Type B pancreatic cell (in vitro differentiated cells): ENCODE measurements around the gene HSPA14. TPM values are rescaled to one million over a fixed set of nuclear protein-coding genes. Genes with fewer than 3 reads are reported as not detected.

ENCODE experiments used
- DNase-seq: peaks from one replicate; pipeline ENCODE4 v3.0.0; 2021; ENCODE audit warnings: mixed read lengths; ENCODE audit not compliant: unreplicated experiment; ENCODE audit errors: extremely low spot score
- H3K27ac Mint-ChIP-seq: 2 replicates; pipeline ENCODE4 v1.8.0; 2021; ENCODE audit warnings: mild to moderate bottlenecking, mixed read lengths
- H3K27me3 Mint-ChIP-seq: 2 replicates; pipeline ENCODE4 v1.8.0; 2021; ENCODE audit warnings: mixed read lengths
- H3K36me3 Mint-ChIP-seq: 2 replicates; pipeline ENCODE4 v1.8.0; 2021; ENCODE audit warnings: mixed read lengths
- H3K4me1 Mint-ChIP-seq: one replicate; pipeline ENCODE4 v1.8.0; 2021; ENCODE audit warnings: mixed read lengths; ENCODE audit not compliant: unreplicated experiment
- H3K4me3 Mint-ChIP-seq: 2 replicates; pipeline ENCODE4 v1.8.0; 2021; ENCODE audit warnings: mild to moderate bottlenecking, mixed read lengths
- H3K9me3 Mint-ChIP-seq: 2 replicates; pipeline ENCODE4 v1.8.0; 2021; ENCODE audit warnings: mixed read lengths
- total RNA-seq: library from RNA; stranded (reverse); gene quantifications from 2 replicates; pipeline ENCODE4 v1.2.1, GENCODE V29; 2021; ENCODE audit warnings: low replicate concordance
- TF ChIP-seq, protein P1 (sequence below): fragments of 200-600 bp; sonication (generic); conservative IDR thresholded peaks from 2 replicates; pipeline ENCODE4 v1.5.0; 2021; ENCODE audit warnings: antibody characterized with exemption, mild to moderate bottlenecking

HSPA14 gene
- total RNA-seq, 1 donor from 2014 or later = 17.3 TPM

DNA sequence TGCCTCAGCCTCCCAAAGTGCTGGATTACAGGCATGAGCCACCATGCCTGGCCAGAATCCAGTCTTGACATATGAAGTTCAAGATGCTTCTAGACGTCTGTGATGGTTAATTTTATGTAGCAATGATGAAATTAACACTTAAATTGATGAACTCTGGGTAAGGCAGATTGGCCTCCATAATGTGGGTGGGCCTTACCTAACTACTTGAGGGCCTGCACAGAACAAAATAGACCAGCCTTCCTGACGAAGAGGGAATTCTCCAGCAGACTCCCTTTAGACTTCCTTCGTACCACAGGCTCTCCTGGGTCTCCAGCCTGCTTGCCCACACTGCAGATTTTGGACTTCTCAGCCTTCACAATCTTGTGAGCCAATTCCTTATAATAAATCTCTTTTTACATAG, 5.0 kb upstream of the HSPA14 start:
- H3K27ac Mint-ChIP-seq = no peak overlapping the region
- TF ChIP-seq, protein P1, sequence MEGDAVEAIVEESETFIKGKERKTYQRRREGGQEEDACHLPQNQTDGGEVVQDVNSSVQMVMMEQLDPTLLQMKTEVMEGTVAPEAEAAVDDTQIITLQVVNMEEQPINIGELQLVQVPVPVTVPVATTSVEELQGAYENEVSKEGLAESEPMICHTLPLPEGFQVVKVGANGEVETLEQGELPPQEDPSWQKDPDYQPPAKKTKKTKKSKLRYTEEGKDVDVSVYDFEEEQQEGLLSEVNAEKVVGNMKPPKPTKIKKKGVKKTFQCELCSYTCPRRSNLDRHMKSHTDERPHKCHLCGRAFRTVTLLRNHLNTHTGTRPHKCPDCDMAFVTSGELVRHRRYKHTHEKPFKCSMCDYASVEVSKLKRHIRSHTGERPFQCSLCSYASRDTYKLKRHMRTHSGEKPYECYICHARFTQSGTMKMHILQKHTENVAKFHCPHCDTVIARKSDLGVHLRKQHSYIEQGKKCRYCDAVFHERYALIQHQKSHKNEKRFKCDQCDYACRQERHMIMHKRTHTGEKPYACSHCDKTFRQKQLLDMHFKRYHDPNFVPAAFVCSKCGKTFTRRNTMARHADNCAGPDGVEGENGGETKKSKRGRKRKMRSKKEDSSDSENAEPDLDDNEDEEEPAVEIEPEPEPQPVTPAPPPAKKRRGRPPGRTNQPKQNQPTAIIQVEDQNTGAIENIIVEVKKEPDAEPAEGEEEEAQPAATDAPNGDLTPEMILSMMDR = no peak
- no peaks in the 10 kb centered on the region for H3K27me3 Mint-ChIP-seq
- peaks cover 17% of the 10 kb centered on the region for H3K4me1 Mint-ChIP-seq
- no peak overlapping the region for H3K4me3 Mint-ChIP-seq
- DNase-seq = no peak
- peaks cover 7% of the 10 kb centered on the region for H3K36me3 Mint-ChIP-seq
- no peaks in the 10 kb centered on the region for H3K9me3 Mint-ChIP-seq

DNA sequence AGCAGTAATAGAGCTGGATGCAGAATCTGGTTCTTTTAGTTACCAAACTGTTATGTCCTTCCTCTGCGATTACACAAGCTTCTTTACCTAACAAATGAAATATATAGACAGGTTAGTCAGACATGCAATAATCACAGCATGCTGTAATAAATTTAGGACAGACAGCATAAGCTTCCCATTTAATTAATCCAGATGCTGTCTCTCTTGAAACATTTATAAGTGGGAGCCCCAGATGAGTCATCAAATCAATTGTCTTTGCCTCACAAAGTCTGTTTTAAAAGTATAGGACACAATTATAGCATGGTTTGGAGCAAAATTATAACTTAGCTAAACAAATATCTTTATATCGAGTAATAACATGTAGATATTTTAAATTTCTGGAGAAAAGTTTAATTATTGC, 1.9 kb upstream of the HSPA14 start:
- DNase-seq = no peak
- TF ChIP-seq, protein P1 = no peak
- Mint-ChIP-seq H3K36me3 (peaks cover 11% of the 10 kb centered on the region), H3K4me3 (peak overlapping the region; percentile 32), H3K27me3 (no peaks in the 10 kb centered on the region), H3K4me1 (peaks cover 22% of the 10 kb centered on the region), H3K9me3 (no peaks in the 10 kb centered on the region), H3K27ac (no peak overlapping the region)

DNA sequence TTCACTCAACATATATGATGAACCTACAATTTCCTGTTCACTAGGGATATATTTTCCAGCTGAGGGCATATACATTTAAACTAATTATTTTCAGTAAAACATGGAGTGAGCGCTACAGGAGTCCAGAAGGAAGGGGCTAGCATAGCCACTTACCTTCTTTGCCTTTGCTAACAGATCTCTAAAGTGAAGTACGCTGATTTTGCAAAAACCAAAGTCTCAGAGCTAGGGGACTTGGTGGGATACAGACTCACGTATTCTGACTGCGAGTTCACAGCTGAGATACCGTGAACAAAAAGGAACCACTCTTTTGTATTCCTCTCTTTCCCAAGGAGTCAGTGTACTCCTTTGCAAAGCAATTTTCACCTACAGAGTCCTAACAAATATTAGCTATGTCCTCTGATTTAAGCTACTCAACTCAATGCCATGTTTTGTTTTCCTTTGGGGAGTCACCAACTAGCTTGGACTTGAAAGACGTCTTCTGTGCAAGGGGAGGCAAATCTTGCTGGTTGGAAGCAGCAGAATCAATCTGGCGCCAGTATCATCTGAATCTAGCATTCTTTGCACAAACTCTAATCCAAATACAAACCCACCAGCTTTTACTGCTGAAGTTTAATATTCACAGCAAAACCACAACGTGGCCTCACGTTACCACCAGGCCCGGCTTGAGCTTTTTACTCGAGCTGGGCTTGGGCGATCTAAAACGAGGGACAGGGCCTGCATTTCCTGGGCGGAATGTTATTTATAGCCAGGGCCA, 926 bp upstream of the HSPA14 start:
- peaks cover 22% of the 10 kb centered on the region for H3K4me1 Mint-ChIP-seq
- H3K27me3 Mint-ChIP-seq = no peaks in the 10 kb centered on the region
- DNase-seq = no peak
- TF ChIP-seq, protein P1 = no peak
- peak overlapping the region; percentile 98 for H3K27ac Mint-ChIP-seq
- H3K4me3 Mint-ChIP-seq = peak overlapping the region; percentile 97
- peaks cover 7% of the 10 kb centered on the region for H3K36me3 Mint-ChIP-seq
- H3K9me3 Mint-ChIP-seq = no peaks in the 10 kb centered on the region

DNA sequence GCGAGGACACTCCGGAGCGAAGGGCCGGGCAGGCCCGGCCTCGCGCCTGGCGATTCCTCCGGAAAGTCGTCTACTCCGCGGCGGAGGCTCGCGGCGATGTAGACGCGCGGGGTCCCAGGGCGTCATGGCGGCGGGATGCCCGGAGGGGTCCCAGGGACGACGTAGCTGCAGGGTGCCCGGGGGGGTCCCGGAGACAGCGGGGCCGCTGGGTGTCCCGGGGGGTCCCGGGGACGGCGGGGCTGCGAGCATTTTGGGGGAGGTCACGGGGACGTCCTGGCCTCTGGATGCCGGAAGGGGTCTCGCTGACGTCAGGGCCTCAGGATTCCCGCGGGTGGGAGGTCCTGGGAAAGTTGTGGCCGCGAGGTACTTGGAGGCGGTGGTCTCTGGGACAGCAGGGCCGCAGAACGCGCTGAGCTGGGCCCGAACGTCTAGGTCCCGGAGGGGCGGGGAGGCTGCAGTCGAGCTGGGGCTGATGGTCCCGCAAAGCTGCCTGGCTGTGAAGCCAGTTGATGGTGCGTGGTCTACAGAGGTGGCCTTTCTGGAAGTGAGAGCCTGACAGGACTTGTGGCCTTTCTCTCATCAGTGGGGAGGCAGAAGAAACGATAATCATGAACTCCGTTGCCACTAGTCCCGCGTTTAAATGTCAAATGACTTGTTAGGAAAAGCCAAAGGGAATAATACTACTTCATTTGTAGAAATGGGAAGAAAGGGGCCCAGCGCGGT, 637 bp downstream of the HSPA14 start:
- H3K9me3 Mint-ChIP-seq = no peaks in the 10 kb centered on the region
- H3K4me3 Mint-ChIP-seq = peak overlapping the region; percentile 97
- peaks cover 4% of the 10 kb centered on the region for H3K36me3 Mint-ChIP-seq
- TF ChIP-seq, protein P1 = no peak
- peaks cover 22% of the 10 kb centered on the region for H3K4me1 Mint-ChIP-seq
- peak overlapping the region; percentile 98 for H3K27ac Mint-ChIP-seq
- H3K27me3 Mint-ChIP-seq = no peaks in the 10 kb centered on the region
- peak; percentile 71 for DNase-seq

DNA sequence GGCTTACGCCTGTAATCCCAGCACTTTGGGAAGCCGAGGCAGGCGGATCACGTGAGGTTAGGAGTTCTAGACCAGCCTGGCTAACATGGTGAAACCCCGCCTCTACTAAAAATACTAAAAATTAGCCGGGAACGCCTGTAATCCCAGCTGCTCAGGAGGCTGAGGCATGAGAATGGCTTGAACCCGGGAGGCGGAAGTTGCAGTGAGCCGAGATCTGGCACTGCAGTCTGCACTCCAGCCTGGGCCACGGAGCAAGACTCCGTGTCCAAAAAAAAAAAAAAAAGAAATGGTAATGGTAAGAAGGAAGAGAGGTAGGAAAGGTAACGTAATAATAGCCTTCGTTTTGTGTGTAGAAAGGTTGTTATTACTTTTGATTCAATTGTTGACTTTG, 1.2 kb downstream of the HSPA14 start:
- TF ChIP-seq, protein P1 = no peak
- no peak for DNase-seq

More for the DNA sequence above, 1.2 kb downstream of the HSPA14 start:
- Mint-ChIP-seq H3K27me3 (no peaks in the 10 kb centered on the region), H3K27ac (peak overlapping the region; percentile 98), H3K4me1 (peaks cover 22% of the 10 kb centered on the region), H3K9me3 (no peaks in the 10 kb centered on the region), H3K36me3 (peaks cover 7% of the 10 kb centered on the region), H3K4me3 (peak overlapping the region; percentile 97)
